DMS 273 treated with DMSO at 0.1 percent for 48 hours (cell line): ENCODE measurements around the gene DLEC1.
A peak's percentile ranks its signal among the peaks of the same experiment; 100 is the strongest.

Experiments used
- DNase-seq: peaks from one replicate; lab custom pipeline; 2025; lab: John Stamatoyannopoulos, UW

The DLEC1 gene

GRCh38 chr3:38001456-38002081 lies 37.4 kb upstream of the DLEC1 start:
- no peak for DNase-seq

DNA sequence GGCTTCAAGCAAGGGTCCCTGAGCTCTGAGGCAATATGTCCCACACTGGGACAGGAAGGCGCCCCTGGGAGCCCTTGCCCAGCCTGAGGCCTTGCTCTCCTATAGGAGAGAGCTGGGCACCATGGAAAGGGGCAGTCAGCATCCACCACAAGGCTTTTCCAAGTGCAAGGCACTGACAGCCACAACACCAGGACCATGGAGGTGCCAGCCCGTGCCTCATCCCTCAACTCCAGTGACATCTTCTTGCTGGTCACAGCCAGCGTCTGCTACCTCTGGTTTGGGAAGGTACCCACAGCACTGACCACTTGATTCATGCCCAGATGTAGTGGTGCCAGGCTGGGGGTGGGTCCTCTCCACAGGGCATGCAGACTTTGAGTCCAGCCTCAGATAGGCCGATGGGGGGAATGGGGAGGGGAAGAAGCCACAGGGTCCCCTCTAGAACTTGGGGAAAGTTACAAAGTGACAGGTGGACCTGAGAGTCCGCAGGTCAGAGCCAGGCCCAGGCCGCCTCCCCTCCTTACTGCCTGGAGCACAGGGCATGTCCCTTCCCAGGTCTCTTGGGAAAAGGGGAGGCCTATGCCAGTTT lies 36.6 kb upstream of the DLEC1 start:
- DNase-seq: no peak

DNA sequence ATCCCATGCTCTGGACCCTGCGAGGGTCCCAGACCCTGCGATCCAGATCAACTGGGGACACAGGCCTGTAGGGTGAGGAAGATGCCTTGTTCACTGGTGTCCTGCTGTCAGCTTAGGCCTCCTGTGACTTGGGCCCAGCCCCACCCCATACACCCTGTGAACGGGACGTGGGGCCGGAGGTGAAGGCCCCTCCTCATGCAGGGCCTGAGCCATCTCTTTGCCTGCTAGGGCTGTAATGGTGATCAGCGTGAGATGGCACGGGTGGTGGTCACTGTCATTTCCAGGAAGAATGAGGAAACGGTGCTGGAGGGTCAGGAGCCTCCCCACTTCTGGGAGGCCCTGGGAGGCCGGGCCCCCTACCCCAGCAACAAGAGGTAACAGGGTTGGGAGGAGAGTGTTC lies 36.1 kb upstream of the DLEC1 start:
- no peak for DNase-seq

GRCh38 chr3:38003371-38003816 lies 35.6 kb upstream of the DLEC1 start:
- no peak for DNase-seq

DNA sequence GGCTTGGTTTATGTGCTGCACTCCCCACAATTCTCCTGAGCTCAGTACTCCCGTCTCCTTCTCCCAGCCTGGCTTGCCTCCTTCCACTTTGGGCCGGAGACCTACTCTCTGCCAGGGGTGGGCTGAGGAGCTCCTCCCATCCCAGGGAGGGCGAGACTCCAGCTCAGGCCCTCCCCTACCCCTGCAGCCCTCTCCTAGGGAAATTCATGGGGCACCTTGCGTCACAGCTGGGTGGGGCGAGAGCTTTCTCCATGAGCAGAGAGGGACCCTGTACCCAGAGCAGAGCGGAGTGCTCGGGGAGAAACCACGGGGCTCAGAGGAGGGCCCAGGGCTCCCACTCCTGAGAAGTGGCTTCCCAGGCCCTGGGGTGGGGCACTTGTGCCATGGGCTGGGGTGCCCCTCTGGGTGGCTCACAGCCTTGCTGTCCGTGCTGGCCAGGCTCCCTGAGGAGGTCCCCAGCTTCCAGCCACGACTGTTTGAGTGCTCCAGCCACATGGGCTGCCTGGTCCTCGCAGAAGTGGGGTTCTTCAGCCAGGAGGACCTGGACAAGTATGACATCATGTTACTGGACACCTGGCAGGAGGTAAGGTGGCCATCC lies 35.1 kb upstream of the DLEC1 start:
- no peak for DNase-seq

DNA sequence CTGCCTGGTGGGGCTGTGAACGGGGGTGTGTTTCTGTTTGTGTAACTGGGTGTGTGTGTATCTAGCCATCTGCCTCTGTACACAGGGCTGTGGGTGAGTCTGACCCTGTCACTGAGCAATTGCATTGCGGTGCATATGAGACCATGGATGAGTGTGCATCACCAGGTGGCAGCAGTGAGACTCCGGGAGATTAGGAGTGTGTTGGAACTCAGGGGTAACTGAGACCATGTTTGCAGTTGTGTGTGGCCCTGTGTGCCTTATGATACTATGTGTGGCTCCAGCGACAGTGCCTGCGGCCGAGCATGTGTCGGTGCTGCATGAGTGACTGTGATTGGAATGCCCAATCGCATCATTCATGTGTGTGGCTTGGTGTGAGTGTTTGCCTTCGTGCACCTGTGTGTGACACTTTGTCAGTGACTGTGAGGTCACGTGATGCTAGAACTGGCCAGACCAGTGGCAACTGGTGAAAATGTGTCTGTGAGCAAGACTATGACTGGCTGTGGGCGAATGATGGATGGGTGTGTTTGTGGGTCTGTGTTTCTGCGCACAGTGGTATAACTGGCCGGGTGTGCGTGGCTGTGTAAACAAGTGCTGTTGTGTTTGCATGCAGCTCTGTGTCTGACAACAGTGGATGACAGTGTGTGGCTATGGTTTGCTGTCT lies 34.5 kb upstream of the DLEC1 start:
- DNase-seq: peak; percentile 7

GRCh38 chr3:38005076-38006020 lies 33.7 kb upstream of the DLEC1 start:
- DNase-seq: no peak

- no peak for DNase-seq
Observed at GRCh38 chr3:38006031-38006430, 33.0 kb upstream of the DLEC1 start.

DNA sequence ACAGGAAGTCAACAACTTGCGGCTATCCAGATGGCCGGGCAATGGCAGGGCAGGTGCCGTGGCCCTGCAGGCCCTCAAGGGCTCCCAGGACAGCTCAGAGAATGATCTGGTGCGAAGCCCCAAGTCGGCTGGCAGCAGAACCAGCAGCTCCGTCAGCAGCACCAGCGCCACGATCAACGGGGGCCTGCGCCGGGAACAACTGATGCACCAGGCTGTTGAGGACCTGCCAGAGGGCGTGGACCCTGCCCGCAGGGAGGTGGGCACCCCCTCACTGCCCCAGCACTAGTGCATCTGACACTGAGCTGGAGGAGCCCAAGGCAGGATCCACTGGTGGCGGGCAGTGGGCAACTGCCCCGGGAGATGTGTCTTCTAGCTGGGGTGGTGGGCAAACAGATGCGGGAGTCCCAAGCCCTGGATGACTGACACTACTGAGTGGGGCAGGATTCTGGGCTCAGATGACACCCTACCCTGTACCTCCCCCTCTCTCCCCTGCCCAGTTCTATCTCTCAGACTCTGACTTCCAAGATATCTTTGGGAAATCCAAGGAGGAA lies 32.5 kb upstream of the DLEC1 start:
- no peak for DNase-seq

- no peak for DNase-seq
Observed at GRCh38 chr3:38007754-38008090, 31.3 kb upstream of the DLEC1 start.

GRCh38 chr3:38008191-38008701 lies 30.8 kb upstream of the DLEC1 start:
- no peak for DNase-seq

DNA sequence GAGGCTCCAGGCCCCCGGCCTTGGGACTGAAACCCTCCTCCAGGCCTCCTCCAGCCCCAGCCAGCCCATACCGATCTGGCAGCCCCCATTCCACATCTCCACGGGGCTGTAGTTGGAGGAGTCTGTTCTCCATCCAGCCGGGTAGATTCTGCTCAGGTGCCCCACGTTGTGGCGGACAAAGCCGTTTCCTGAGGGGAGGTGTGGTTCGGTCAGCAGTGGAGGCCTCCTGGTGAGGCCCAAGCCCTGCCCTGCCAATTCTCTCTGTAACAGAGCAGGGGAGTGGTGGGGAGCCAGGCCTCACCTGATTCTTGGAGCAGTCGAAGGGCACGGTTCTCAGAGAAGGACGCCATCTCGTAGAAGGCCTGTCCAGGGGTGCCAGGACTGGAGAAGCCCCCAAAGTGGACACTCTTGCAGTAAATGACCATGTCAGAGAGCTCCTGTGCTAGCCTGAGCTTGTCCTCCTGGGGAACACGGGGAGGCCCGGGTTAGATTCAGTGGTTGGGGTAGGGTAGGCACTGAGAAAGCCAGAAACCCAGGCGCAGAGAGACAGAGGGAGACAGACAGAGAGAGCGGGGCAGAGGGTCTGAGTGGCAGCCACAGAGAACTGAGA lies 29.9 kb upstream of the DLEC1 start:
- DNase-seq: no peak

GRCh38 chr3:38009807-38010591 lies 29.0 kb upstream of the DLEC1 start:
- no peak for DNase-seq

GRCh38 chr3:38011111-38011510 lies 27.9 kb upstream of the DLEC1 start:
- DNase-seq: no peak

GRCh38 chr3:38015485-38015884 lies 23.5 kb upstream of the DLEC1 start:
- no peak for DNase-seq

DNA sequence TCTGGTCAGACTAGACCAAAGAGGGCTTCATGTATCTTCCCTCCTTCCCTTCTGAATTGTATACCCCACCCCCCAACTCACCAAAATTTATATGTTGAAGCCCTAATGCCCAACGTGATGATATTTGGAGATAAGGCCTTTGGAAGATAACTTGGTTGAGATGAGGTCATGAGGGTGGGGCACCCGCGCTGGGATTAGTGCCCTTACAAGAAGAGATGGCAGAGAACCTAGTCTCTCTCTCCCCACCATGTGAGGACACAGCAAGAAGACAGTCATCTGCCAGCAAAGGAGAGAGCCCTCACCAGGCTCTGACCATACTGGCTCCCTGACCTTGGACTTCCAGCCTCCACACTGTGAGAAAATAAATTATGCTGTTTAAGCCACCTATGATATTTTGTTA lies 23.0 kb upstream of the DLEC1 start:
- DNase-seq: no peak

DNA sequence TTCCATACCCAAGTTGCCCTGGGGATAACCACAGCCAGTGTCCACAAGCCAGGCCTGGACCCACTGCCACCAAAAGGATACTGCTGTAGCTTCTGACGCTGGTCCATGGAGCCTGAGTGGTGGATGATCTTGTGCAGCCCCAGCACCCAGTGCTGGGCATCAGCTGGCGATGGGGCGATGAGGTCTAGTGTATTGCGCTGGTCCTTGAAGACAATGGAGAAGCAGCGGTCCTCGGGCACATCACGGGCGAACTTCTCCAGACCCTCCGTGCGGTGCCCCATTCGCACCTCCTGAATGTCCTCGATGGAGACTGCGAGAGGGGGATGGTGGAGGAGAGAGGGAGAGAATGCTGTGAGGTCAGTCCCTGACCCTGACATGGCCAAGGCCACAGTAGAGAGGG lies 22.6 kb upstream of the DLEC1 start:
- no peak for DNase-seq

DNA sequence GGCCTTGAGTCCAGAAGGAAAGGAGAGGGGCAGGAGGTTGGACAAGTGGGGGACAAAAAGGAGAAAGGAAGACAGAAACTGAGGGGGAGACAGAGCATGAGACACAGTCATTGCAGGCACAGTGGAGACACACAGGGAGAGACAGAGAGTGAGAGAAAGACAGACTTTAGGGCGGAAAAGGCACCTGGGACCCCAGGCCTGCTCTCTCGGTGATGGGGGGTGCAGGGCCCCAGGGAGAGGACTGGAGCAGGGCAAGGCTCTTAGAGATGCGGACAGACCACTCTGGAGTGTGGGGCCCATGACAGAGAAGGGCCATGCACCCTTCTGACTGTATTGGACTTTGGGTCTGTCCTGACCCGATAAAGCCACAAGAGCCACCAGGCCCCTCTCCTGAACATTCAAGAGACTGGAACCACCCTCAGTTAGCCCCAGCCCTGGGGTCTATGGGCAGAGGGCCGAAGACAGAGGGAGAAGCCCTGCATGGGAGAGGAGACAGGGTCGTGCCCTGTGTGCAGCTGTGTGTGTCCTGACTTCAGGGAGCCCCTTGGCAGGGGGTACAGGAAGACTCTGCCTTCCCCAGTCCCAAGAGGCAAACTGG lies 22.1 kb upstream of the DLEC1 start:
- DNase-seq: no peak

- no peak for DNase-seq
Observed at GRCh38 chr3:38017445-38018295, 21.3 kb upstream of the DLEC1 start.
